OCI-LY7 (cell line): ENCODE measurements around the gene SNX10.

ENCODE experiments used
- CTCF ChIP-seq: fragments of 200-600 bp; sonication (generic); conservative IDR thresholded peaks from 2 replicates; pipeline ENCODE4 v1.5.1; 2014; ENCODE audit warnings: mild to moderate bottlenecking, antibody characterized with exemption, low read length, moderate library complexity, mixed read lengths
- EZH2phosphoT487 ChIP-seq: fragments of 200-600 bp; sonication (generic); IDR thresholded peaks from 2 replicates; pipeline ENCODE4 v1.6.1; 2018; ENCODE audit warnings: low read depth, borderline replicate concordance, mild to moderate bottlenecking, mixed run types, antibody characterized with exemption, low read length, moderate library complexity, mixed read lengths

- no peak for TF ChIP-seq CTCF
- no peak for TF ChIP-seq EZH2phosphoT487
Measured at GRCh38 chr7:26280723-26281122, 10.9 kb upstream of the SNX10 start.
